SW480 (cell line): ENCODE data around the gene JRKL.

ENCODE experiments used
- DNase-seq: peaks from one replicate; pipeline ENCODE4 v3.0.0-alpha.2; 2016; ENCODE audit warnings: low spot score

JRKL gene

GRCh38 chr11:96389720-96390487, at the start of gene JRKL, which contains the start of gene CCDC82:
Gene JRKL, plus strand, starts transcription at chr11:96390013. Its CDS starts 637 bp downstream, at chr11:96390650.
Gene CCDC82, minus strand, starts transcription at chr11:96389912. Its CDS starts 5,165 bp downstream, at chr11:96384747.
- peak; percentile 95 for DNase-seq

DNA sequence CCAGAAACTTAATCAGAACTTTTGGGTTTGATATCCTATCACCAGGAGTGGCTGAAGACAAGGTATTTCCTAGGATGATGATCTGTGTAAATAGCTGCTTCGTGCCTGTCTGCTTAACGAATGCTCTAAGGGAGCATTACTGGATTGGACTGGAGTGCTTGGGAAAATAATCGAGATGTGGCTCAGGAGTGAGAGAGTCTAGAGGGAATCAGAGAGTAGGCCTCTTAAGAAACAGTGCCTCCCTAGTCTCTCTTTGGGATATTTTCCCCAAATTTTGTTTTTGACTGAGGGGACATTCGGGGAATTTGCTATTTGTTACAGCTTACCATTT, 49.3 kb upstream of the JRKL start:
- no peak for DNase-seq

- DNase-seq = peak; percentile 69
Observed at GRCh38 chr11:96341211-96342013, 48.4 kb upstream of the JRKL start.

GRCh38 chr11:96342014-96342960, 47.5 kb upstream of the JRKL start:
- DNase-seq = peak; percentile 24

DNA sequence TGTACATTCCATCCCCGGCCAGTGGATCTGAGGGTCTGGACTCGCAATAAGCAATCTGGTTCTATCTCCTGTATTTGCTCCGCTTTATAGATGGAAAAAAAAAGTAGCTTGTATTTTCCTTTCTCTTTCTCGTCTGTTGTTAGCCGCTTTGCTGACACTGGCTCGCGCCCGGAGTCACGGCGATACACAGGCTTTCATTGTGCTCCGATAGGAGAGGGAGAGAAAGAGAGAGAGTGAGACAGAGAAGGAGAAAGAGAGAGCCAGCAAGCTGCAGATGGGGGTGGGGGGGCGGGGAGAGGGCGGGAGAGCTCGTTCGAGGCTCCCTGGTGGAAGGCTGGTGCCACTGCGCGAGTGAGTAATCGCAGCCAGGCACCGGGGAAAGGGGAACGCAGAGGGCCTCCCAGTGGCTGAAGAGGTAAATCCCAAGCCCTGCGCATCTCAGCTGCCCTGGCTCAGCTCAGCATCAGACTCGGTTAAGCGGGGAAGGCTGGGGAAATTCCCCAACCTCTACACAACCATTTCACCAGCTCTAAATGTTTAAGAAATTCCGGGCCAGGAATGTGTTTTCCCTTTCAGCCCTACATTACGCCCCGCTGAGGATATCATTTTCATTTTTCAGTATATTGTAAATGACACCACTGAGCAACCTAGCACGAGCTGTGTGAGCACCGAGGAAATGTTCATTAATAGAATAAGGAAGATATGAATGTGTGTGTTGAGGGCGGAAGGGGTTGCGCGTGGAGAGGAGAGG, 46.7 kb upstream of the JRKL start, which contains the start of gene MAML2:
MAML2 (minus strand) TSS at position 235 of the 751 bp plus-strand sequence. CDS start 1,300 bp downstream, outside the sequence.
- DNase-seq = peak; percentile 94

DNA sequence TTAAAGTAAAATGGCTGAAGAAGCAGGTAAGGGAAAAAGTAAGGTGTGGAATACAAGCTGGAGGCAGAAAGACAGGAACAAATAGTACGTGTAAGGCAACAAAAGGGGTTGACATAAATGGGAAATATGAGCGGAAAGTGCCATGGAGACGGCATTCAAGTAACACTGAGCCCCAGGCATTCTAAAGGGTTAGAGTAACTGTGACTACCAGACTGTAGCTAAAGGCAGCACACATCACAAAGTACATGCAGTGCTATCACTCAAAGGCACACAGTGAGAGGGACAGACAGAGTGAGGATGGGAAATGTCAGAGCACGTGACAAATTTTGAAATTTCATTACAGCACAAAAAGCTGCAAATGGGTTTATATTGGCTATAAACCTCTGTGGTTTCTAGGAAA, 33.0 kb upstream of the JRKL start:
- no peak for DNase-seq

GRCh38 chr11:96357794-96358193, 32.0 kb upstream of the JRKL start:
- DNase-seq = no peak

DNA sequence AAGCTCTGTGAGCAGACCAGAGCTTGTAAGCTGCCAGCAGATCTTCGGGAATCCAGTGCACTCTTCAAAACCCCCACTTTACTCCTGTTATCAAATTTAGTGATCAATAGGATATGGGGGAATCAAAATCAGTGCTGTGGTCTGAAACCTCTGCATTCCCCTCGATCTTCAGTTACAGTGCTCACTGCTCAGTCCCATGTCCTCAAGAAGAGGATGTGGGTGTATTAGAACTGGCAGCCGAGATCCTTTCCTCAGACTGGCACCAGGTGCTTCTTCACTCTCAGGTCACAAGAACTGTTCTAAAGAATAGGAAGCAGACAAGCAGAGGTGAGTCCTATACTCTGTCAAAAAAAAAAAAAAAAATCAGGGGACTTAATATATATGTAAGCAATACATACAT, 31.5 kb upstream of the JRKL start:
- no peak for DNase-seq

- no peak for DNase-seq
Observed at GRCh38 chr11:96361778-96362177, 28.0 kb upstream of the JRKL start.

DNA sequence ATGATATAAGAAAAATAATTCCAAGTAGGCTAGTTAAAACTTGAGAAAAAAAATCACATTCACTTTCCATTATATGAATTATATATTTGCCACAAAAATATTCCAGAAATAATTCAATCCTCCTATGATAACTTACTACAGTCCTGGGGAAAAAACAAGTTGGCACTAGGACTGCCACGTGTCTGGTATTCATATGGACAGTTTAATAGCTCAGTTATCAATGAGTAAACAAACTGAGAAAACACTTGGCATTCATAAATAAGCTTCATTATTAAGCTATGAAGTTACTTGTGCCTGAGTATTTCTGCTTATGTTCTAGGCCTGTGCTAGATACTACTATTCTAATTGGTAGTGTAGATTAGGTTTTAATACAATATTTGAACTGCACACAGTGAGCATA, 24.3 kb upstream of the JRKL start:
- no peak for DNase-seq

- DNase-seq = no peak
Observed at GRCh38 chr11:96366024-96366423, 23.8 kb upstream of the JRKL start.

DNA sequence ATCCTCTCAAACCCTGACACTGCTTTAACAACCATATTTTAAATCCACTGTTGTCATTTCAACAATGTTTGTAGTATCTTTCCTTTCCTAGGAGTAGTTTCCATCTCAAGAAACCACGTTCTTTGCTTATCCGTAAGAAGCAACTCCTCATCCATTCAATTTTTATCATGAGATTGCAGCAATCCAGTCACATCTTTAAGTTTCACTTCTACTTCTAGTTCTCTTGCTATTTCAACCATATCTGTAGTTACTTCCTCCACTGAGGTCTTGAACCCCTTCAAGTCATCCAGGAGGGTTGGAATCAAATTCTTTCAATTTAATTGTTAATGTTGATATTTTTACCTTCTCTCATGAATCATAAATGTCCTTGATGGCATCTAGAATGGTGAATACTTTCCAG, 22.5 kb upstream of the JRKL start:
- no peak for DNase-seq

DNA sequence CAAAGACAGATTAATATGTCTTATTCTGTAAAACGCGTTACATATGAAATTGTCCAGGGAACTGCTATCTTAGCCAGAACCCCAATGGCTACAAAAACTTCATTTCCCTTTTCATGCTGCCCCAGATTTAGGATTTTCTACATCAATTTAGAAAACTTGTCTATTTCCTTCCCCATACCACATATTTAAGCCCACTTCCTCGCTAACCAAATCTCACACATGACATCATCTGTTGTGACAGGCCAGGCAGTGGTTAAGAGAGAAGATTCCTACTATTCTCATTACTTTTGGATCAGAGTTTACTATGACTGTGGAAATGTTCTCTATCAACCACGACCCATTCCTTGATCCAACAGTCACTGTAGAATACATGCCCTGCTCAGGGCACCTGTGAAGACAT, 16.0 kb upstream of the JRKL start:
- no peak for DNase-seq

GRCh38 chr11:96376796-96377195, 13.0 kb upstream of the JRKL start:
- no peak for DNase-seq

DNA sequence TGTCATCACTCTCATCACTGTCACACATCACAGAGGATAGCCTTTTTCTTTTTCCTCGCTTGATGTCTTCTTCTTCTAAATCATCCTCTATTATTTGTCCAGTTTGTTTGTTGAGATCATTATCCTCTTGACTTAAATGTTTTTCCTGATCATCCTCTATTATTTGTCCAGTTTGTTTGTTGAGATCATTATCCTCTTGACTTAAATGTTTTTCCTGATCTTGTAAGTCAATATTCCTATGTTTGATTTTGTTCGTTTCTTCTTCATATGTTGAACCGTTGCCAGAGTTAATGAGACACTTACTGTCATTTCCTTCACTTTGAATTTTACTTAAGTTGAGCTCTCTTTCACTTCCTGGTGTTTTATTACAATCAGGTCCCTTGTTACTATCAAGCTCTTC, 5.7 kb upstream of the JRKL start:
- no peak for DNase-seq

GRCh38 chr11:96385187-96385586, 4.6 kb upstream of the JRKL start:
- DNase-seq = no peak

DNA sequence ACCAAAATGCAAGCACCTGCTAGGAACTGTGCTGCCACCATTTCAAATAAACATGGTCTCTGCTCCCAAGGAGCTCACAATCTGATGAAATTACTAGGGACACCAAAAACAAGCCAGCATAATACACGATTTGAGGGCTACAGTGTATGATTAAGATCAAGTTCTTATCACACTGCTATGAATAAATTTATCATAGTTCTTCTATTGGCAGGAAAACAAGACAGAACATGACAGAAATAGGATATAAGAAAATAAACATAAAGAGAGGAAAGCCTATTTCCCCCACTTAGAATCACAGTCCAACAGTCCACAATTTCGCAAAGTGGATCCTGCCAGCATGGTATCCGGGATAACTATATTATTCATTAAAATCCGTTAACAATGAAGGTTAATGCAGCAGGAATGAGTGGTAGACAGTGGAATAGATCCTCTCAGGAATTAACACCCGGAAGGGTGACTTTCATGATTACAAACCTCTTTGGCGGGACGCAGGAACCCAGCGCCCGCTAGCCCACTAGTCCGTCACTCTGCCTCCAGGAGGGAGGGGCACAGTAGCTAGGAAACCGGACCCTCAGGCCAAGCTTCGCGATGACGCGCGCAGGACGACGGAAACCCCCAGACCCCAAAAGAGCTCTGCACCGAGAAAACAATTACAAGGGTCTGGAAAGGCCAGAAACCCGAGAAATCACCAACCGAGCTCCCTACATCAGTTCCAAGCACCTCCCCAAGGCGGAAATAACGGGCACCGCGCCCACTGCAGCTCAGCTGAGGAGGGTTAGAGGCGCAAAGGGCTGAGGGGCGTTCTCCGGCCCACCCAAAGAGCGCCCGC, 708 bp upstream of the JRKL start:
- peak; percentile 39 for DNase-seq

DNA sequence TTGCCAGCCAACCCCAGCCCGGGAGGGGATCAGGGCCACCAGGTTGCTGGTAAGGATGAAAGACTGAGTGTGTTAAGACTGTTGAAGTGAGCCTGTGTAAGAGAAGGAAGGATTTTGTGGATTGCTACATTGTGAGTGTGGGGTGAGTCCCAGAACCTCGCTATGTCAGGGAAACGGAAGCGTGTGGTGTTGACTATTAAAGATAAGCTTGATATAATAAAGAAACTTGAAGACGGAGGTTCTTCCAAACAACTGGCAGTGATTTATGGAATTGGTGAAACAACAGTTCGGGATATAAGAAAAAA, 627 bp downstream of the JRKL start:
- DNase-seq = no peak

DNA sequence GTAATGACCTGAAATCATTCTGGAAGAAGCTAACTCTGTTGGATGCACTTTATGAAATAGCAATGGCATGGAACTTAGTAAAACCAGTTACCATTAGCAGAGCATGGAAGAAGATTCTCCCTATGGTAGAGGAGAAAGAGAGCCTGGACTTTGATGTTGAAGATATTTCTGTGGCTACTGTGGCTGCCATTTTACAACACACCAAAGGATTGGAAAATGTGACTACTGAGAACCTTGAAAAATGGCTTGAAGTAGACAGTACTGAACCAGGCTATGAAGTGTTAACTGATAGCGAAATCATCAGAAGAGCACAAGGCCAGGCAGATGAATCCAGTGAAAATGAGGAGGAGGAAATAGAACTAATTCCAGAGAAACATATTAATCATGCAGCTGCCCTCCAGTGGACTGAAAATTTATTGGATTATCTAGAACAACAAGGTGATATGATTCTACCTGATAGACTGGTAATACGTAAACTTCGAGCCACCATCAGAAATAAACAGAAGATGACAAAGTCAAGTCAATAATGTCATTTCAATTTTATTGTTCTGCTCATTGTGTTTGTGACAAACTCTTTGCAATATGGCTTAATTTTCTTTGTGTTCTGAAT, 2.0 kb downstream of the JRKL start:
- DNase-seq = peak; percentile 7

DNA sequence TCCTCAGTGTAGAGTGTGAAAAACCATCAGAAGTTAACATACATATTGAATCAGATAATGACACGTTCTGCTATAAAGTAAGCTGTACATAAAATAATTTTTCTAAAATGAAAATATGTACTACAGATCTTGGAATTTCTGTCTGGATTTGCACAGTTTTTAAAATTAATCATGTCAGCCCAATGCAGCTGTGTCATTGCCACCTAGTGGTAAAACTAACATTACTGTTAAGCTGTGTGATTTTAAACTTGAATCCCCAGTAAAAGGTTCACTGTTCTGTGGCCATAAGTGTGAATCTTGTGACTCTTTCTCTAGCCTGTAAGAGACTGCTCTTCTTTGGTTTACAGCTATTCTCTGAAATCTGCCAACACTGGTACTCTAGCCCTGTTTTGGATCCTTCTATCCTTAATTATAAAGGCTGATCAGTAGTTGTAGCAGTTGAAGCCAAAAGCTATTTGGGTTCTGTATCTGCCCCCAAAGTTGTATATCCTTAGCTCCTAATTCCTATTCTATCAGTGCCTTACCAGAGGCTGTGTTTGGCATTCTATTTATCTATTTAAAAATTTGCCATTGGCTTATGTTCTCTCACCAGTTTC, 4.0 kb downstream of the JRKL start:
- peak; percentile 47 for DNase-seq
